ENCODE results near the gene WDR3.

The WDR3 gene

GRCh38 chr1:117892512-117892911 is 37.0 kb upstream of the WDR3 start:
- Histone ChIP-seq H3K4ac (ENCODE audit: low read length) (no peak overlapping the region), H3K9ac (ENCODE audit: low read depth, low read length, poor library complexity) (no peak overlapping the region), H2BK15ac (ENCODE audit: low read length) (no peak overlapping the region), H3K79me1 (ENCODE audit: low read depth, low read length) (no peaks in the 10 kb centered on the region), H2AK5ac (ENCODE audit: low read depth, low read length) (no peak overlapping the region), H3K23ac (ENCODE audit: low read depth, low read length, poor library complexity) (no peak overlapping the region), H3K4me2 (ENCODE audit: insufficient read depth, low read length, poor library complexity, severe bottlenecking) (no peak overlapping the region), H4K91ac (ENCODE audit: low read depth, low read length, poor library complexity) (no peak overlapping the region), H2AFZ (ENCODE audit: low read length) (no peak overlapping the region), H3K14ac (ENCODE audit: low read length) (no peak overlapping the region), H3K4me3 (ENCODE audit: low read length in 2 of 2) (no peak overlapping the region), H2BK120ac (ENCODE audit: low read depth, low read length) (no peak overlapping the region), H3K27me3 (ENCODE audit: control insufficient read depth in 3 of 3, insufficient read depth in 3 of 3, low read depth in 1 of 3, low read length in 3 of 3) (no peaks in the 10 kb centered on the region), H3K18ac (ENCODE audit: low read length) (no peak overlapping the region), H2BK12ac (ENCODE audit: low read length) (no peak overlapping the region), H3K9me3 (replicated peaks in 1 of 2; ENCODE audit: control insufficient read depth in 2 of 2, insufficient read depth in 1 of 2, low read depth in 1 of 2, low read length in 2 of 2) (no peaks in the 10 kb centered on the region), H3K4me1 (ENCODE audit: control insufficient read depth in 2 of 2, insufficient read depth in 1 of 2, low read depth in 1 of 2, low read length in 2 of 2) (no peaks in the 10 kb centered on the region), H3K36me3 (replicated peaks in 1 of 2; ENCODE audit: control insufficient read depth in 2 of 2, insufficient read depth in 2 of 2, low read length in 2 of 2) (peaks cover 6 to 42% of the 10 kb centered on the region in 2 donors), H3K27ac (replicated peaks; ENCODE audit: low read length) (no peak overlapping the region), H4K8ac (ENCODE audit: low read depth, low read length) (no peak overlapping the region), H2BK5ac (ENCODE audit: low read length) (no peak overlapping the region)
- no CpG with 5 or more reads among the region's 2 CpGs for WGBS, 2 donors (ENCODE audit: extremely low coverage in 2 of 2, insufficient read length in 2 of 2, insufficient replicate concordance in 1 of 2)
- DNase-seq (ENCODE audit: low spot score), result no peak

GRCh38 chr1:117894078-117894477 is 35.5 kb upstream of the WDR3 start:
- Histone ChIP-seq H3K23ac (ENCODE audit: low read depth, low read length, poor library complexity) (no peak overlapping the region), H2AK5ac (ENCODE audit: low read depth, low read length) (no peak overlapping the region), H3K18ac (ENCODE audit: low read length) (no peak overlapping the region), H3K4ac (ENCODE audit: low read length) (no peak overlapping the region), H2AFZ (ENCODE audit: low read length) (no peak overlapping the region), H2BK5ac (ENCODE audit: low read length) (no peak overlapping the region), H4K8ac (ENCODE audit: low read depth, low read length) (no peak overlapping the region), H3K4me3 (ENCODE audit: low read length in 2 of 2) (no peak overlapping the region), H3K36me3 (replicated peaks in 1 of 2; ENCODE audit: control insufficient read depth in 2 of 2, insufficient read depth in 2 of 2, low read length in 2 of 2) (peaks cover 10 to 53% of the 10 kb centered on the region in 2 donors), H2BK12ac (ENCODE audit: low read length) (no peak overlapping the region), H4K91ac (ENCODE audit: low read depth, low read length, poor library complexity) (no peak overlapping the region), H3K27me3 (ENCODE audit: control insufficient read depth in 3 of 3, insufficient read depth in 3 of 3, low read depth in 1 of 3, low read length in 3 of 3) (no peaks in the 10 kb centered on the region), H3K14ac (ENCODE audit: low read length) (no peak overlapping the region), H2BK120ac (ENCODE audit: low read depth, low read length) (no peak overlapping the region), H3K27ac (replicated peaks; ENCODE audit: low read length) (no peak overlapping the region), H3K4me1 (ENCODE audit: control insufficient read depth in 2 of 2, insufficient read depth in 1 of 2, low read depth in 1 of 2, low read length in 2 of 2) (no peaks in the 10 kb centered on the region), H3K9me3 (replicated peaks in 1 of 2; ENCODE audit: control insufficient read depth in 2 of 2, insufficient read depth in 1 of 2, low read depth in 1 of 2, low read length in 2 of 2) (no peaks in the 10 kb centered on the region), H3K9ac (ENCODE audit: low read depth, low read length, poor library complexity) (no peak overlapping the region), H3K79me1 (ENCODE audit: low read depth, low read length) (no peaks in the 10 kb centered on the region), H3K4me2 (ENCODE audit: insufficient read depth, low read length, poor library complexity, severe bottlenecking) (no peak overlapping the region), H2BK15ac (ENCODE audit: low read length) (no peak overlapping the region)
- no peak for DNase-seq (ENCODE audit: low spot score)
- no CpG with 5 or more reads among the region's 1 CpG for WGBS, 2 donors (ENCODE audit: extremely low coverage in 2 of 2, insufficient read length in 2 of 2, insufficient replicate concordance in 1 of 2)

GRCh38 chr1:117895482-117896114 is 33.9 kb upstream of the WDR3 start:
- no peak overlapping the region for H3K4ac ChIP-seq (ENCODE audit: low read length)
- H3K4me3 ChIP-seq (ENCODE audit: low read length in 2 of 2), result no peak overlapping the region
- H3K27me3 ChIP-seq (ENCODE audit: control insufficient read depth in 3 of 3, insufficient read depth in 3 of 3, low read depth in 1 of 3, low read length in 3 of 3), result no peaks in the 10 kb centered on the region
- H3K9me3 ChIP-seq (replicated peaks in 1 of 2; ENCODE audit: control insufficient read depth in 2 of 2, insufficient read depth in 1 of 2, low read depth in 1 of 2, low read length in 2 of 2), result no peaks in the 10 kb centered on the region
- no peak overlapping the region for H3K4me2 ChIP-seq (ENCODE audit: insufficient read depth, low read length, poor library complexity, severe bottlenecking)
- no peaks in the 10 kb centered on the region for H3K4me1 ChIP-seq (ENCODE audit: control insufficient read depth in 2 of 2, insufficient read depth in 1 of 2, low read depth in 1 of 2, low read length in 2 of 2)
- peak; percentile 55 for DNase-seq (ENCODE audit: low spot score)
- H2BK5ac ChIP-seq (ENCODE audit: low read length), result no peak overlapping the region
- H3K27ac ChIP-seq (replicated peaks; ENCODE audit: low read length), result no peak overlapping the region
- no peak overlapping the region for H3K9ac ChIP-seq (ENCODE audit: low read depth, low read length, poor library complexity)
- H2BK12ac ChIP-seq (ENCODE audit: low read length), result no peak overlapping the region
- H2BK15ac ChIP-seq (ENCODE audit: low read length), result no peak overlapping the region
- H4K91ac ChIP-seq (ENCODE audit: low read depth, low read length, poor library complexity), result no peak overlapping the region
- H2AK5ac ChIP-seq (ENCODE audit: low read depth, low read length), result no peak overlapping the region
- no peaks in the 10 kb centered on the region for H3K79me1 ChIP-seq (ENCODE audit: low read depth, low read length)
- no peak overlapping the region for H3K18ac ChIP-seq (ENCODE audit: low read length)
- no peak overlapping the region for H4K8ac ChIP-seq (ENCODE audit: low read depth, low read length)
- peaks cover 10 to 66% of the 10 kb centered on the region in 2 donors for H3K36me3 ChIP-seq (replicated peaks in 1 of 2; ENCODE audit: control insufficient read depth in 2 of 2, insufficient read depth in 2 of 2, low read length in 2 of 2)
- no CpG with 5 or more reads among the region's 4 CpGs for WGBS, 2 donors (ENCODE audit: extremely low coverage in 2 of 2, insufficient read length in 2 of 2, insufficient replicate concordance in 1 of 2)
- no peak overlapping the region for H2BK120ac ChIP-seq (ENCODE audit: low read depth, low read length)
- no peak overlapping the region for H3K14ac ChIP-seq (ENCODE audit: low read length)
- no peak overlapping the region for H2AFZ ChIP-seq (ENCODE audit: low read length)
- H3K23ac ChIP-seq (ENCODE audit: low read depth, low read length, poor library complexity), result no peak overlapping the region

- Histone ChIP-seq H3K4ac (ENCODE audit: low read length) (no peak overlapping the region), H3K27me3 (ENCODE audit: control insufficient read depth in 3 of 3, insufficient read depth in 3 of 3, low read depth in 1 of 3, low read length in 3 of 3) (no peaks in the 10 kb centered on the region), H2BK15ac (ENCODE audit: low read length) (no peak overlapping the region), H3K4me1 (ENCODE audit: control insufficient read depth in 2 of 2, insufficient read depth in 1 of 2, low read depth in 1 of 2, low read length in 2 of 2) (no peaks in the 10 kb centered on the region), H3K4me2 (ENCODE audit: insufficient read depth, low read length, poor library complexity, severe bottlenecking) (no peak overlapping the region), H3K36me3 (replicated peaks in 1 of 2; ENCODE audit: control insufficient read depth in 2 of 2, insufficient read depth in 2 of 2, low read length in 2 of 2) (peaks cover 10 to 78% of the 10 kb centered on the region in 2 donors), H3K18ac (ENCODE audit: low read length) (no peak overlapping the region), H4K8ac (ENCODE audit: low read depth, low read length) (no peak overlapping the region), H3K9me3 (replicated peaks in 1 of 2; ENCODE audit: control insufficient read depth in 2 of 2, insufficient read depth in 1 of 2, low read depth in 1 of 2, low read length in 2 of 2) (no peaks in the 10 kb centered on the region), H4K91ac (ENCODE audit: low read depth, low read length, poor library complexity) (no peak overlapping the region), H2AFZ (ENCODE audit: low read length) (no peak overlapping the region), H2BK12ac (ENCODE audit: low read length) (no peak overlapping the region), H2BK5ac (ENCODE audit: low read length) (no peak overlapping the region), H3K79me1 (ENCODE audit: low read depth, low read length) (no peaks in the 10 kb centered on the region), H2AK5ac (ENCODE audit: low read depth, low read length) (no peak overlapping the region), H3K9ac (ENCODE audit: low read depth, low read length, poor library complexity) (no peak overlapping the region), H3K4me3 (ENCODE audit: low read length in 2 of 2) (no peak overlapping the region), H2BK120ac (ENCODE audit: low read depth, low read length) (no peak overlapping the region), H3K27ac (replicated peaks; ENCODE audit: low read length) (no peak overlapping the region), H3K23ac (ENCODE audit: low read depth, low read length, poor library complexity) (no peak overlapping the region), H3K14ac (ENCODE audit: low read length) (no peak overlapping the region)
- DNase-seq (ENCODE audit: low spot score), result no peak
- no CpG with 5 or more reads among the region's 4 CpGs for WGBS, 2 donors (ENCODE audit: extremely low coverage in 2 of 2, insufficient read length in 2 of 2, insufficient replicate concordance in 1 of 2)
Measured at GRCh38 chr1:117897551-117897950, 32.0 kb upstream of the WDR3 start.
